GM21723 (cell line): ENCODE measurements around the gene PEPD.

Source experiments
- ATAC-seq: cut with Tn5 transposase; IDR thresholded peaks from one replicate; pipeline ENCODE4 v1.9.1; 2021; ENCODE audit warnings: mild to moderate bottlenecking, moderate library complexity; ENCODE audit not compliant: unreplicated experiment

PEPD gene

GRCh38 chr19:33412601-33413425 lies 108.8 kb downstream of the PEPD start:
- no peak for ATAC-seq

DNA sequence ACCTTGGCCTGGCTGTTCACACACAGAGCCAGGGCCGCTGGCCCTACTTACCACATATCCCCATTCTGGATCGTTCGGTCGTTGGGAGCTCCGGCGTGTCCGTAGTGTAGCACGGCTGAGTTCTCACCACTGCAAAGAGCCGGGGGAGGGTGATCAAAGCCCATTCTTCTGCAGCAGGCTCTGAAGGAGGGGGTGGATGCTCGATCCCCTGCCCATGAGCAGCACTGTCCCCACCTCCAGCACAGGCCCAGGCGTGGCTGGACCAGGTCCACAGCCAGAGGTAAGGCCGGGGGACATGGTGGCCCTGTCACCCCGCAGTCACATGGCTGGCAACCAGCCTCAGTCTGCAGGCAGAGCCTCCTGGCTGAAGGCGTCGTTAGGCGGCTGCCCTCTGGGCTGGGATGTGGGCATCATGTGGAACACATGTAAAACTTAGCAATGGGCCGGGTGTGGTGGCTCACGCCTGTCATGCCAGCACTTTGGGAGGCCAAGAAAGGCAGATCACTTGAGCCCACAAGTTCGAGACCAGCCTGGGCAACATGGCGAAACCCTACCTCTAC lies 109.9 kb downstream of the PEPD start:
- no peak for ATAC-seq

- ATAC-seq, result no peak
Observed at GRCh38 chr19:33410915-33411401, 110.6 kb downstream of the PEPD start.

DNA sequence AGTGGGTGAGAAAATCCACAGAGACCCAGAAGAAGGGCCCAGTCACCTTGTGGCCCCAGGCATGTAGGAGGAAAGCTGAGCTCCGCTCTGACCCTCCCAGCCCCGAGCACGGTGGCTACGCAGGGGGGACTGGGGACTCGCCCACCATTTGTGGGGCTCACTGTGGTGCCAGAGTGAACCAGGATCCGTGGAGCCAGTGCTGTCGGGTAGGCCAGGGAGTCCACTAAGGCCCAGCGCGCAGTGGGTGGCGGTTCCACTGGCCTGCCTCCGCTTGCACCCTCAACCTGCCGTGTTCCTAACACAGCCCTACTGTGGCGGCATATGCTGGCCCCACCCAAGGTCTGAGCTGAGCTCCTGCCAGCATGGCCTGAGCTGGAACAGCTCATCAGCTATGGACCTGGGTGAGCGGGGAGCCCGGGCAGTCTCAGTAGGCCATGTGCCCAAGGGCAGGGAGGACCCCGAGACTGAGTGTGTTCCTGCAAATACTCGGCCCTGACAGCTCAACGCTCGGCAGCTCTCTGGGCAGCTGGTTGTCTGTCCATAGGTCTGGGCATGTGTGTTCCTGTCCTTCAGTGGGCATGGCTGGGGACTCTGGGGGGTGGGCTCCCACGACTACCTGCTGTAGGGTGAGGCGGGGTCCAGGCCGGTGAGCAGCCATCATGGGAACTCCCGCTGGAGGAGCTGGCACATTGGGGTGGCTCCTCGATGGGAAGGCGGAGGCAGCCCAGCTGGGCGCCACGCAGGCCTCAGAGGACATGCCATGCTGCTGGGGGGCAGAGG lies 111.5 kb downstream of the PEPD start:
- ATAC-seq, result no peak

- no peak for ATAC-seq
Observed at GRCh38 chr19:33408538-33409434, 112.8 kb downstream of the PEPD start.

GRCh38 chr19:33408116-33408515 lies 113.5 kb downstream of the PEPD start:
- no peak for ATAC-seq

DNA sequence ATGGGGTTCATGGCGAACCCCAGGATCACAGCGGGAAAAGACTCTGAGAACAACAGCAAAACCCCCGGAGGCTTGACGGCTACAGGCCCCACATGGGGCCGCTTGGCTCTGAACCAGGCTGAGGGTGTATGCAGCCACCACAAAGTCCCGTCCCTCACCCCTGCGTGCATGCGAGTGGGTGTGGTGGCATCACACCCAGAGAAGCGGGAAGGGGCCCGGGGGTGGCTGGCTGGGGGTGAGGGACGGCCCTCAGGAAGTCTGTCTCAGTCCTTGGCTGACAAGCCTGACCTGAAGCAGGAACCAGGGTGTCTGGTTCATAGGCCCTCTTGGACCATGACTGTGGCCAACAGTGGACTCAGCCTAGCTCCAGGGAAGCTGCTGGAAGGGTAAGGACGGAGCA lies 113.9 kb downstream of the PEPD start:
- no peak for ATAC-seq

DNA sequence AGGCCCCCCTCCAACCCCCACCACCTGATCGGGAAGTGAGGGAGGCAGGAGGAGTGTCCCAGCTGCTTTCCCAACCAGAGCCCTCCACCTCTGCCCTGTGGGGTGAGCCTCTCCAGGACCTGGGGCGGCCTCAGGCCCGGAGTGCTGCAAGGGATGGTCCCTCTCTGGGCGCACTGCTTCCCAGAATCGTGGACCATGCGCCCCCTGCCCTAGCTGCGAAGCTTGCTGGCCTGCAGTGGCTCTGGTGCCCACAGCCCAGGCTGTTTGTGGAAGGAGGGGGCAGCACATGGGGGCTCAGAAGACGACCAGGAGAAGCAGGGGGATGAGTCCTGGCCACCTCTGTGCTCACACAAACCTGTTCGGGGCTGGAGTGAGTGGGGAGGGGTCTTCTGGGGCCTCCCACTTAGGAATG lies 114.4 kb downstream of the PEPD start:
- no peak for ATAC-seq

- no peak for ATAC-seq
Observed at GRCh38 chr19:33406521-33407139, 115.0 kb downstream of the PEPD start.

DNA sequence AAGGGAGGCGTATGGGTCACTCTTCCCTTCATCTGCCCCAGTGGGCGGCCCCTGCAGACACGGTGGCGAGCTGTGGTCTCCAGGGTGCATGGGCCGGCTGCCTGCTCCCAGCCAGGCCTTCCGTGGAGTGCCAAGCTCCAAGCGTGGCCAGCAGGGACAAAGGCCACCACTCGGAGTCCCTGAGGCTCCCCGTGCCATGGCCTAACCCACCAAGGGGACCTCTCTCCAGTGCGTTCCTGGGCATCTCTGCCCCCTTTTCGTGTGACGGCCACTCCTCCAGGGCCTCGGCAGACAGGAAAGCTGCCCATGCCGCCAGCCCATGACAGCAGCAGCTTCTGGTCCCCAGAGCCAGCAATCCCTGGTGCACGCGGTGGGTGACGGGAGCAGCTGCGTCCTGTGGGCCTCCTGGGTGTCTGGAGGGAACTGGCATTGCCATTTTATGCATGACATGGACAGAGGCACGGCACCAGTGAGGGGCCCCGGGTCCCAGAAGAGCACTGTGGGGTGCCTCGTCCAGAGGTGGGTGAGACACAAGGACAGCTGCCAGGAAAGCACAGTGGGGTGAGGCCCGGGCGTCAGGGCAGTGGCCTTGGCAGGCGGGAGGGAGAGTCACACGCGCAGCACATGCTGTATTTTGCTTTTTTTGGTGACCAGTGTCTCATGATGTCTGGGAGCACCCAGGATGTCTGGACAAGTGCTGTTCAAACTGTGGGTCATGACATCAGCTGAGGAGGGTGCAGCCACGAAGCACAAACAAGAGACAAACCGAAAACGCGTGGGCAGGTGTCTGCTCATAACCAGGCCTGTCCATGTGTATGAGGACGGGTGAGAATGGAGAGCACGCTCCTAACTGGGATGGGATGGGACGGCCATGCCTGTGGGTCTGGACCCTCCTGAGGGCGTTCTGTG lies 115.8 kb downstream of the PEPD start:
- no peak for ATAC-seq

DNA sequence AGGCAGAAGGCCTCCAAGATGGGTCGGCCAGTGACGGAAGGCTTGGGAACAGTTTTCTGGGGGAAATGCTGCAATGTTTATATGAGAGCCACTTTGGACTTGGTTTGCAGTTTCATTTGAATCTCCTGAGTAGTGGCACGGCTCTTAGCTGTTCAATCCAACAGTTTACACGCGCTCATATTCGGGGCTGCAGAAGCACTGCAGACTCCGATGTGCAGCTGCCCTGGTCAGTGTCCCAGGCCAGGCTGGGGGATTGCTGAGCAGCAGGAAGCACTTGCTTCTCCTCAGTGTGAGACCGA lies 116.4 kb downstream of the PEPD start:
- no peak for ATAC-seq

DNA sequence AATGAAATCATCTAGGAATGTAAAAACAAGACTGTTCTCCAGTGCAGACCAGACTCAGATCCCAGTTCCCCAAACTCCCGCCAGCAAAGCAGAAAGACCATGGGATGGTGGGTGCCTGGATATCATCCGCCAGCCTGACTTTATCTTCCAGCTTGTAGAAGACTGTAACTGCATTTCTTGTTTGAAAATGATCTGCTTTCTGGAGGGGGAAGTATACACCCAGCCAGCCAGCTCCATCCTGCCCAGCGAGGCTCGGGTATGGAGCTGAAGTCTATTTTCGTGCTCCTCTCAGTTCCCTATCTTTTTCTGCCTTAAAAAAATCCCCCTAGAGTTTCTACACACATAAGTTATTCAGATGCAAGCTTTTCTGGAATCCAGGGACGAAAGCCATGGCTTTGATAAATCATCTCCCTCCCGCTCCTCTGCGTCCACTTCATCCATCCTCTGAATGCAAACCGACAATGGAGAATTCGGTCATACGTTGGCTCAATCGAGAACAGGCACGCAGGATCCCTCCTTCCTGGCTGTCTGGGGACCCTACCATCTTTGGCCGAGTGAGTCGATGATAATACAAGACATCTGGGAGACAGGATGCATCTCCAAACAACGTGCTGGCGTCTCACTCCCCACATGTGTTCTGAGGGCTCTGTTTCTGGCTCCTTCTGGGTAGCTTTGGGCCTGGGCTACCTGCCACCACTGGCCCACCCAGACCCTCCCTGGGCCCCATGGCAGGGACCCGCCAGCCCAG lies 116.9 kb downstream of the PEPD start:
- ATAC-seq, result no peak

GRCh38 chr19:33403973-33404304 lies 117.7 kb downstream of the PEPD start:
- no peak for ATAC-seq

GRCh38 chr19:33403221-33403972 lies 118.2 kb downstream of the PEPD start:
- no peak for ATAC-seq

DNA sequence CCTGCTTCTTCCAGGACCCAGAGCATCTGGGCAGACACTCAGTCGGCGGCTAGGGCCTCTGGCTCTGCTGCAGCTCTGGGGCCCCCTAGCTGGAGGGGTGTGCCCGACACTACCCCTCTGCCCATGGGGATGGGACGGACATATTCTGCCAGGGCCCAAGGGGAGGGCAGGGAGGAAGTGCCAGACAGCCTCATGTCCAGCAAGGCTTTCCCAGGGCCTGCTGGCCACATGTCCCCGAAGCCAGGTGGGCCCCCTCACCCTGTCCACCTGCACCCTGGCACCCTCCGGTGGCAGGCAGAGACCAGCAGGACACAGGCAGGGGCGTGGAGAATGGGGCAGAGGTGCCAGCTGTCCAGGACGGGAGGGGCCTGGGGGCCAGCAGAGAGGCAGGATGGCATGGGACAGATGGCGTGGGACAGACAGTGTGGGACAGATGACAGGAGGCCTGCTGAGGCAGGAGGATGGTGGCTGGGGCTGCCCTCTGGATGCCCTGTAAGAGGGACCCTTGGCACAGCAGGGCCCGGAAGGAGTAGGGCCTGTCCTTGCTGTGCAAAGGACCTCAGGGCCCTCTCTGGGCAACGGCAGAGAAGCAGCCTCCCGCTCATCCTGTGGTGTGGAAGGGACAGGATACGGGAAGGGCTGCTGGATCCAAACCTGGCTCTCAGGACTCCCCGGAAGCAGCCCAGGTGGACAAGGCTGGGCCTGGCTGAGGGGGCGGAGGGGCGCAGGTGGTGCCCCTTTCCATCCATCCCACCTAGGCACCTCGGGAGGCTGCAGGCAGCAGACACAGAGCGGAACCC lies 119.0 kb downstream of the PEPD start:
- no peak for ATAC-seq

DNA sequence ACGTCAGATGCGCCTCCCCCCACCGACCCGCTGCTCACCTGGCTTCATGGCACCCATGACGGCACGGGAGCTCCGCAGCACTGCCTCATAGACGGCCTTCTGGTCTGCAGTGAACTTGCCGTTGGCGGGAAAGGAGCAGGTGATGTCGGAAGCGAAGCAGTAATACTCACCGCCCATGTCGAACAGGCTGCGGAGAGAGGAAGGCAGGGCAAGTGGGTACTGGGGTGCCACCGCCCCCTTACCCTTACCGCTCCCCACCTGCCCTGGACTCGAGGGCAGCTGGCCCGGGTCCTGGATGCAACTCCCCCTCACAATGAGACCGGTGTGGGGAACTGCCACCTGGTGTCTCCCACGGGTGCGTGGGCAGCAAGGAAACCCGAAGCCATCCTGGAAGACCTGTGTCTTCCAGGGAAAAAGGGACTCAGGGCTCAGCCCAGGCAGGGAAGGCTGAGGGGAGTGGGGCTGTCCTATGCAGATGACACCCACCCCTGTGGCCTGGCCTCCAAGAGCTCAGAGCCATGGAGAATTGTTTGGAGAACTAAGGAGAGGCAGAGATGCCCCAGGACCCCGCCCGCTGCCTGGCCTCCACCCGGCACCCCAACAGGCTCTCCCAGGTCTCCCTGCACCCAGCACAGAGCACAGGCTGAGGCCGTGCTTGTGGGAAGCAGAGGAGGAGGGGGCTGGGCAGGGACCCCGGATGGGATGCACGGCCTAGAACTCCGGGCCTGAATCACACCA lies 119.7 kb downstream of the PEPD start:
- ATAC-seq, result no peak
